ENCODE data around the gene SERINC2. TPM values are rescaled to one million over a fixed set of nuclear protein-coding genes. Genes with fewer than 3 reads are reported as not detected.

The SERINC2 gene
- total and polyA plus RNA-seq, 2 of the 4 experiments (the other 2 are of a cell fraction), result 2.0 to 59.5 TPM

GRCh38 chr1:31410871-31411270 is 2.1 kb upstream of the SERINC2 start:
- H3K4me3 ChIP-seq (ENCODE audit: insufficient read depth, low read depth, low read length), result no peak overlapping the region
- POLR2A ChIA-PET (ENCODE audit: unreplicated experiment), result no interaction called here

More at GRCh38 chr1:31410871-31411270, 2.1 kb upstream of the SERINC2 start:
- H3K9me3 ChIP-seq (ENCODE audit: control insufficient read depth, insufficient read depth, low read length), result no peaks in the 10 kb centered on the region
- no peaks in the 10 kb centered on the region for H3K27me3 ChIP-seq (ENCODE audit: control insufficient read depth, insufficient read depth, low read length)
- in situ Hi-C loops (cut with MboI; ENCODE audit: low sequenced_read_pairs), result no loop called here
- WGBS, 2 experiments (ENCODE audit: extremely low coverage in 2 of 2, insufficient read length in 1 of 2), result no CpG with 5 or more reads among the region's 4 CpGs
- H4K91ac ChIP-seq (ENCODE audit: insufficient read depth, low read depth, low read length), result peak overlapping the region; percentile 81
- CTCF ChIA-PET, result interaction anchor here (1.3 to 3.3 kb wide), 2 partner anchors 11 to 15 kb away, joined by 4 to 13 read pairs; no protein-coding TSS in a partner anchor
- H2AK9ac ChIP-seq (replicated peaks; ENCODE audit: low read depth, low read length, poor library complexity), result peak overlapping the region; percentile 81
- BruUV-seq (replicated peaks), result no TSS peak
- H4K8ac ChIP-seq (ENCODE audit: low read depth in 2 of 2, low read length in 2 of 2), result peak overlapping the region; percentile 35 to 88; a peak in 3 of 4 replicates
- H3K9ac ChIP-seq (ENCODE audit: low read depth, low read length), result peak overlapping the region; percentile 20; the same call in 1 of the 2 replicates
- DNase-seq (peak; percentile 70), ATAC-seq (ENCODE audit: low read depth) (peak; percentile 12)
- H3K27ac ChIP-seq (ENCODE audit: insufficient read depth, low read length), result peak overlapping the region; percentile 72
- intact Hi-C loops (cut with micrococcal nuclease), result no loop called here
- H3K23ac ChIP-seq (ENCODE audit: low read depth, low read length), result peak overlapping the region; percentile 94; the same call in 1 of the 2 replicates
- TF ChIP-seq RAD21 (IDR thresholded peaks at IDR 0.05; ENCODE audit: low read length), result no peak
- dilution Hi-C loops (cut with HindIII; ENCODE audit: low sequenced_read_pairs, unreplicated experiment), result no loop called here
- H2BK20ac ChIP-seq (ENCODE audit: low read depth, low read length), result peak overlapping the region; percentile 94
- peaks cover under 1% of the 10 kb centered on the region; the same call in 1 of the 2 replicates for H3K36me3 ChIP-seq (ENCODE audit: control insufficient read depth, insufficient read depth, low read length)
- H2AFZ ChIP-seq (replicated peaks; ENCODE audit: low read length, poor library complexity), result peak overlapping the region; percentile 14
- peaks cover 0 to 32% of the 10 kb centered on the region in 2 experiments; a peak in 2 of 4 replicates for H3K79me1 ChIP-seq (ENCODE audit: low read depth in 1 of 2, low read length in 2 of 2)
- peak overlapping the region; percentile 72 for H4K5ac ChIP-seq (ENCODE audit: low read depth, low read length)
- peak overlapping the region; percentile 18; the same call in 1 of the 2 replicates for H3K56ac ChIP-seq (ENCODE audit: extremely low read depth, insufficient read depth, low read length)
- H3K9me1 ChIP-seq (ENCODE audit: insufficient read depth, low read length), result peaks cover 47% of the 10 kb centered on the region
- H3K18ac ChIP-seq (ENCODE audit: low read depth, low read length), result peak overlapping the region; percentile 56
- H3K4me1 ChIP-seq (ENCODE audit: control insufficient read depth, insufficient read depth, low read length), result peaks cover 39% of the 10 kb centered on the region
- peak overlapping the region; percentile 94 for H3K4ac ChIP-seq (ENCODE audit: low read depth, low read length)
- H3K14ac ChIP-seq (replicated peaks; ENCODE audit: low read depth, low read length), result peak overlapping the region; percentile 76
- peak overlapping the region; percentile 35 for H3K4me2 ChIP-seq (ENCODE audit: low read depth, low read length)
- peaks cover 15% of the 10 kb centered on the region for H4K20me1 ChIP-seq (ENCODE audit: insufficient read depth, low read length)
- H2AK5ac ChIP-seq (ENCODE audit: low read depth, low read length), result peak overlapping the region; percentile 65
- peak overlapping the region; percentile 80 for H2BK5ac ChIP-seq (ENCODE audit: low read depth, low read length, poor library complexity, severe bottlenecking)
- peak overlapping the region; percentile 94 for H2BK120ac ChIP-seq (ENCODE audit: low read depth, low read length)
- H2BK15ac ChIP-seq (ENCODE audit: low read depth, low read length), result peak overlapping the region; percentile 62; the same call in 2 of the 3 replicates

All from IMR-90 (cell line).